PC-9 (cell line): ENCODE results near the gene ING3. TPM values are rescaled to one million over a fixed set of nuclear protein-coding genes. Genes with fewer than 3 reads are reported as not detected.
"Not testable (repeated sequence)": the region's sequence is repeated elsewhere in the genome, so short reads cannot be mapped to it uniquely, and the experiment has no call there.

Experiments used
- BruUV-seq: library from RNA; stranded (reverse); fragments of 400-500 nt; replicated peaks from 2 replicates; lab custom pipeline; 2021; lab: Mats Ljungman, UMichigan
- CTCF ChIA-PET: fragments of 300-600 bp; sonication (Branson Sonifier 250); formaldehyde crosslinking; loops from one replicate; lab custom pipeline; 2022; ENCODE audit warnings: antibody characterized with exemption; lab: Charles Lee
- POLR2A ChIA-PET: fragments of 300-600 bp; sonication (Branson Sonifier 250); formaldehyde crosslinking; loops from one replicate; lab custom pipeline; 2022; ENCODE audit warnings: antibody characterized with exemption; ENCODE audit not compliant: unreplicated experiment; lab: Charles Lee
- DNase-seq, 2 experiments: peaks; one replicate each; pipeline versions ENCODE4 v3.0.0 to v3.0.0-alpha.2; 2015 to 2022; ENCODE audit warnings: mixed read lengths in 1 of 2
- H2AFZ ChIP-seq: fragments of 200-600 bp; sonication (generic); 2 replicates; pipeline ENCODE4 v1.8.1; 2017; ENCODE audit warnings: antibody characterized with exemption
- H3F3A ChIP-seq: fragments of 200-600 bp; sonication (generic); 2 replicates; pipeline ENCODE4 v1.8.1; 2017; ENCODE audit warnings: antibody characterized with exemption, mild to moderate bottlenecking, low read depth; ENCODE audit not compliant: insufficient read depth
- H3K27ac ChIP-seq: fragments of 200-600 bp; sonication (generic); 2 replicates; pipeline ENCODE4 v1.6.1; 2016; ENCODE audit warnings: mixed run types
- H3K27me3 ChIP-seq: fragments of 200-600 bp; sonication (generic); 2 replicates; pipeline ENCODE4 v1.6.1; 2016; ENCODE audit warnings: low read depth, mixed run types; ENCODE audit not compliant: insufficient read depth
- H3K36me3 ChIP-seq: fragments of 200-600 bp; sonication (generic); 2 replicates; pipeline ENCODE4 v1.6.1; 2016; ENCODE audit warnings: low read depth, mixed run types
- H3K4me1 ChIP-seq: fragments of 200-600 bp; sonication (generic); replicated peaks from 2 replicates; pipeline ENCODE4 v1.6.1; 2016; ENCODE audit warnings: mixed run types; ENCODE audit not compliant: insufficient read depth
- H3K4me2 ChIP-seq: fragments of 200-600 bp; sonication (generic); 2 replicates; pipeline ENCODE4 v1.6.1; 2017; ENCODE audit warnings: mixed run types
- H3K4me3 ChIP-seq: fragments of 200-600 bp; sonication (generic); 2 replicates; pipeline ENCODE4 v1.6.1; 2016; ENCODE audit warnings: mixed run types
- H3K79me2 ChIP-seq: fragments of 200-600 bp; sonication (generic); 2 replicates; pipeline ENCODE4 v1.6.1; 2017; ENCODE audit warnings: low read depth, mixed run types
- H3K9me2 ChIP-seq: fragments of 200-600 bp; sonication (generic); 2 replicates; pipeline ENCODE4 v1.8.1; 2017; ENCODE audit warnings: mild to moderate bottlenecking; ENCODE audit not compliant: insufficient read depth
- H3K9me3 ChIP-seq: fragments of 200-600 bp; sonication (generic); 2 replicates; pipeline ENCODE4 v1.8.1; 2016; ENCODE audit warnings: low read depth; ENCODE audit not compliant: insufficient read depth
- H4K20me1 ChIP-seq: fragments of 200-600 bp; sonication (generic); 2 replicates; pipeline ENCODE4 v1.8.1; 2017; ENCODE audit not compliant: insufficient read depth
- CTCF ChIP-seq: fragments of 200-600 bp; sonication (generic); conservative IDR thresholded peaks from 2 replicates; pipeline ENCODE4 v1.6.1; 2017; ENCODE audit warnings: mixed run types, antibody characterized with exemption, mild to moderate bottlenecking, moderate library complexity
- EZH2 ChIP-seq: fragments of 200-600 bp; sonication (generic); IDR thresholded peaks from 2 replicates; pipeline ENCODE4 v1.8.0; 2017; ENCODE audit warnings: antibody characterized with exemption, low read depth
- intact Hi-C: fragments of 100-400 bp; cut with micrococcal nuclease; formaldehyde crosslinking; loops from one replicate; pipeline ENCODE4 v1.10.0; 2022; ENCODE audit not compliant: unreplicated experiment
- total RNA-seq: library from RNA; stranded (reverse); gene quantifications from 2 replicates; pipeline ENCODE4 v1.2.3, GENCODE V29; 2021

ING3 gene
- total RNA-seq, 1 experiment from 2014 or later, result 16.4 TPM

GRCh38 chr7:120981117-120981516, 30.5 kb downstream of the ING3 start:
- H3K9me2 ChIP-seq, result no peaks in the 10 kb centered on the region
- intact Hi-C loops, result loop anchor here (10.0 kb wide), 1 partner anchor 354 kb away; no protein-coding TSS in a partner anchor
- H3K36me3 ChIP-seq, result no peaks in the 10 kb centered on the region
- BruUV-seq, result no TSS peak
- H3K9me3 ChIP-seq, result no peaks in the 10 kb centered on the region
- H3K79me2 ChIP-seq, result no peaks in the 10 kb centered on the region
- H3F3A ChIP-seq, result no peaks in the 10 kb centered on the region
- no peak overlapping the region for H3K4me3 ChIP-seq
- H3K27ac ChIP-seq, result no peak overlapping the region
- no peak for DNase-seq
- no peaks in the 10 kb centered on the region for H4K20me1 ChIP-seq
- no peak overlapping the region for H3K4me2 ChIP-seq
- ChIA-PET CTCF (interaction anchor here (0.6 kb wide), 1 partner anchor 305 kb away, joined by 18 read pairs; no protein-coding TSS in a partner anchor), POLR2A (no interaction called here)
- H3K27me3 ChIP-seq, result no peaks in the 10 kb centered on the region
- H3K4me1 ChIP-seq, result no peaks in the 10 kb centered on the region
- no peak for TF ChIP-seq CTCF
- TF ChIP-seq EZH2, result no peak
- H2AFZ ChIP-seq, result no peak overlapping the region

GRCh38 chr7:120981888-120982615, 31.5 kb downstream of the ING3 start:
- Histone ChIP-seq H3F3A (no peaks in the 10 kb centered on the region), H3K27me3 (no peaks in the 10 kb centered on the region), H3K4me2 (no peak overlapping the region), H4K20me1 (no peaks in the 10 kb centered on the region), H3K4me3 (no peak overlapping the region), H3K4me1 (no peaks in the 10 kb centered on the region), H2AFZ (no peak overlapping the region), H3K27ac (no peak overlapping the region), H3K36me3 (no peaks in the 10 kb centered on the region), H3K79me2 (no peaks in the 10 kb centered on the region), H3K9me3 (no peaks in the 10 kb centered on the region), H3K9me2 (no peaks in the 10 kb centered on the region)
- DNase-seq, result no peak
- TF ChIP-seq CTCF, result no peak
- no peak for TF ChIP-seq EZH2
- intact Hi-C loops, result loop anchor here (10.0 kb wide), 1 partner anchor 353 kb away; no protein-coding TSS in a partner anchor
- no TSS peak for BruUV-seq
- POLR2A ChIA-PET, result interaction anchor here (0.6 kb wide), 1 partner anchor 570 kb away, joined by 6 read pairs; no protein-coding TSS in a partner anchor
- CTCF ChIA-PET, result interaction anchor here (0.6 kb wide), 1 partner anchor 306 kb away, joined by 18 read pairs; no protein-coding TSS in a partner anchor

GRCh38 chr7:120983592-120983991, 33.0 kb downstream of the ING3 start:
- intact Hi-C loops, result loop anchor here (10.0 kb wide), 1 partner anchor 351 kb away; no protein-coding TSS in a partner anchor
- H3K4me1 ChIP-seq, DNase-seq, H3K4me2 ChIP-seq, H4K20me1 ChIP-seq, H3K79me2 ChIP-seq, CTCF ChIA-PET, H3K9me2 ChIP-seq, H3K36me3 ChIP-seq, BruUV-seq, H3K27ac ChIP-seq, H3F3A ChIP-seq, POLR2A ChIA-PET, H2AFZ ChIP-seq, H3K9me3 ChIP-seq, H3K27me3 ChIP-seq, H3K4me3 ChIP-seq: not testable (repeated sequence)
